ENCODE measurements around the gene ITGB5.

The ITGB5 gene

DNA sequence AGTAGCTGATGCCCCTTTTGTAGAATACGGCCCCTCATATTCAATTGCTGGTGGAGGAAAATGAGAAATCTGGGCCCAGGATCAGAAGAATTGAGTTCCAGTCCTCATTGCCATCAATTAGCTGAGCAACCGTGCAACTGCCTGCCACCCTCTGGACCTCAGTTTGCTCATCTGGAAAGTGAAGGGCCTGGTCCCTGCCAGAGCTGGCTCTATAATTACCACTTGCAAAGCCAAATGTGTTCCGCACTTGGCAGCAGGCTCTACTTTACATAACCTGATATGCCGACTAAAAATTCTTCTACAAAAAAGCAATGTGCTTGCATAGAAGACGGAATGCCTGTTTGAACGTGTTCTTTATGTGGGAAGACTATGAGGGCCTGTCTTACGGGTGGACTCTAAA is 8.6 kb upstream of the ITGB5 start:
- DNase-seq = no peak

DNA sequence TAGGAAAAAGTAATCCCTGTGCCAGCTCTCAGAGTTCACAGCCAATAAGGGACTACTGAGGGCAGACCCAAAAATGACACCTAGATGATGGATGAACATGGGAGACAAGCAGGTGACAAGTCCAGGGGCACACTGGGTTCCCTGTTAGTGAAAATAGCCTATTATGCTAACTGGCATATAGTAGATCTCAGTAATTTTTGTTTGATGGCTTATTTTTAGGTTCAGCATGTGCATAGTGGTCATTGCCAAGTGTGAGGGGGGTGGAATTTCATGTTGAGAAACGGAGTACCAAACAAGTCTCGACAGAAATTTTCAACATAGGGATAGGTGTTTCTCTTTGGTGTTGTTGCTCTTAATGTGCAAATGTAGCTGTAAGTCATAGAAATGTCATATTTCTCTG is 6.4 kb upstream of the ITGB5 start:
- no peak for DNase-seq

- DNase-seq = no peak
Observed at GRCh38 chr3:124890573-124891190, 3.5 kb upstream of the ITGB5 start.

DNA sequence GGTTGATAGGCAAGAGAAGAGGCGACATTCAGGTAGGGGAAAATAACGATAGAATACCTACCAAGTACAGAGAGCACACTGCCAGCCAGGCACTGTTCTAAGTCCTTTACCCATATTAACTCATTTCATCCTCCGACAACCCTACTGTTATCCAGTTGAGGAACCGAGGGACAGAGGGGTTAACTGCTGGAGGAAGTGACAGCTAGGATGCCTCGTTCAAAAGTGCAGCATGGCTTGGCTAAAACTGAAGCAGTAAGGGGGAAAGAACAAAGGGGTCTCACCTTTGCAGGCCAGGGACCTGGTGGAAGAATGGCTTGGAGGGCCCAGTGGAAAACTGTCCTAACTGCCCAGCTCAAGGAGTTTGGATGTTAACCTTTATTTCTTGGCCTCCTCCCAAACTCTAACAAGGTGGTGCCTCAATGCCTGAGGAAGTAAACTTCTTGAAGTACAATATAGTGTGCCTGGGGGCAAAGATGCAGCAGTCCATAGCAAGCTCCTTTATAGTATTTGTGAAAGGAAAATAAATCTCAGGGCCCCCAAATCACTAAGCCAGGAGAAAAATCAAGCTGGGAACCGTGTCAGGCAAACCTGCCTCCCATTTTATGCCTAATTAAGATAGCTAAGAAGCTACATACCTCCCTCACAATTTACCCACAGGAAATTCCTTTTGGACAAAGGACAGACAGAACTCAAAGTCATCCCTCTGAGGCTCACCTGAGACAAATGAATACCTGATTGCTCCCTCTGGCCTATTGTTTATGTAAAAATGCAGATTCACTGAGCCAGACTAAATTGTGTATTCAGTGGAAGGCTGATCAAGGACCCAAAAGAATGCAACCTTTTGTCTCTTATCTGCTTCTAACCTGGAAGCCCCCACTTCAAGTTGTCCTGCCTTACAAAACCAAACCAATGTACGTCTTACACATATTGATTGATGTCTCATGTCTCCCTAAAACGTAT is 1.6 kb upstream of the ITGB5 start:
- no peak for DNase-seq

DNA sequence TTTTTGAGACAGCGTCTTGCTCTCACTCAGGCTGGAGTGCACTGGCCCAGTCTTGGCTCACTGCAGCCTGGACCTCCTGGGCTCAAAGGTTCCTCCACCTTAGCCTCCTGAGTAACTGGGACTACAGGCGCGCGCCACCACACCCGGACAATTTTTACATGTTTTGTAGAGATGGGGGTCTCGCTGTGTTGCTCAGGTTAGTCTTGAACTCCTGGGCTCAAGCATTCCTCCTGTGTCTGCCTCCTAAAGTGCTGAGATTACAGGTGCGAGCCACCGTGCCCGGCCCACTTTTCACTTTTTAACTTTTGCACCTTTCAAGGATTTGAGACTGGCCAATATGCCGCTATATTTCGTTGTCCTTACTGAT is 750 bp upstream of the ITGB5 start:
- no peak for DNase-seq

GRCh38 chr3:124886168-124887056 is 753 bp downstream of the ITGB5 start:
- DNase-seq = no peak

- DNase-seq = no peak
Observed at GRCh38 chr3:124885466-124886167, 1.5 kb downstream of the ITGB5 start.

- no peak for DNase-seq
Observed at GRCh38 chr3:124884474-124885101, 2.6 kb downstream of the ITGB5 start.

- DNase-seq = no peak
Observed at GRCh38 chr3:124883766-124884473, 3.2 kb downstream of the ITGB5 start.

DNA sequence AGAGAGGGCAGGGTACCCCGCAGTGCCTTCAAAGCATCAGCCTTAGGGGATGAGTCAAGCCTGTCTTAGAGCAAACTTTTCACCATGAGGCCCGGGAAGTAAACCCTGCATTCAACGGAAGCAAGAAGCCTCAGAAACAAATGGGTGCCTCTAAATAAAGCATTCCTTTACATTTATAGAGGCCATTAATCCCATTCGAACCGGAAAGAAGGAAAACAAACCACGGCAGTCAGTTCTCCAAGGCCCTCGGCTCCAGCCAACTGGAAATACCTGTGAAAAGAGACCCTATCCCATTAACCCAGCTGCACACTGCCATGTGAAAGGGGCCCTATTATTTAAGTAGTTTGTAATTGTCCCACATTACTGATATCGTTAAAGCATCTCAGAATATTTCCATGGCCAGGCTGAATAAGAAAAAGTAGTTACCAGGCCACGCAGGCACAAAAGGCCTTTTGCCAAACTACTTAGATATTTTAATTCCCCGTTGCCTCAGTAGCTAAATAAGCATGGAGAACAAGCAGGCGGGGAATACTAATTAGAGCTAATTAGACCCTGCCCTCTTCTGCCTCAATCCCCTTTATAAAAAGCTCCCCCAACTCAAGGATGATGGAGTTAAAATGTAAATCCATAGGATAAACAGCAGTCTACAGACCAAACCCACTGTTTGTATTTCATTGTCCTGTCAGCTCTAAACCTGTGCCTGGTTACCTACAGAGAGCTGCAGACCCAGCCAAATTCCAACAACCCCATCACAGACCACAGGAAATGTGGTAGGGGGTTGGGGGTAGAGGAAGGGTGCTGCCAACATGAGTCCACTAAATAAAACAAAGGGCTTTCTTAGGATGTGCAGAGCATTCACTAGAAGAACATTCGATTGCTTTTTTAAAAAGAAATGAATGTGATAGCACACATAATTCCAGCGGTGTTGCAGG is 4.1 kb downstream of the ITGB5 start:
- no peak for DNase-seq

GRCh38 chr3:124881976-124882697 is 5.0 kb downstream of the ITGB5 start:
- no peak for DNase-seq

- DNase-seq = no peak
Observed at GRCh38 chr3:124879337-124879680, 7.9 kb downstream of the ITGB5 start.

DNA sequence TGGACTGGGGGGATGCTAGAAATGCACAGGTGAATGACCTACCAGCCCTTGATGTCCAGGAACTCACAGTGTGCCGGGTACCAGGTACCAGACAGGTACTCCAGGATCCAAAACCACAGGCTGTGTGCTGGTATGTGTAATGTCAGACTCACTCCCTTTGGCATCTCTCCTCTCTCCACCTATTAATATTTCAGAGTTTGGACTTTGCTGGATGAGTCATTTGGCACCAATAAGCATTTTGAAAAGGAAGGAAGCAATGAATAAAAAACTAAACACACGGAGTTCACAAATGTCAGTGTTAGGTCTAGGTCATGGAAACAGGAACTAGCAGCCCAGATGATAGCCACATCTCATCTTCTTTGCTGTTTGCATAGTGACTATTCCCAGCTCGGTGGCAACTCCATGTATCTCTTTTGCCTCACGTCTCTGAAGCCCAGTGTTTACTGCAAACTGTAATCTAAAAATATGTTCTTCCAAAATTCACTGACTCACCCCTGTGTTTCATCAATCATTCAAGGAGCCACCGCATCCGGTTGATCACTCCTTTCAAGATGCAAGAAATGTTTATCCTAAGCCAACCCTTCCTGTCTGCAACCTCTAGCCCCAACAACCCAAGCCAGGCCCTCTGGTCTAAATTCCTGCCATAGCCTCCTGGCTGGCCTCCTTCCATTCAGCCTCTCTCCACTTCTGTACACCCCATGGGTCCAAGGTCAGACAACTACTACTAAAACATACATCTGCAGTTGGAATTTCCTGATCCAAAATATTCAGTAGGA is 8.4 kb downstream of the ITGB5 start:
- peak; percentile 3 for DNase-seq

- no peak for DNase-seq
Observed at GRCh38 chr3:124877674-124878073, 9.5 kb downstream of the ITGB5 start.

DNA sequence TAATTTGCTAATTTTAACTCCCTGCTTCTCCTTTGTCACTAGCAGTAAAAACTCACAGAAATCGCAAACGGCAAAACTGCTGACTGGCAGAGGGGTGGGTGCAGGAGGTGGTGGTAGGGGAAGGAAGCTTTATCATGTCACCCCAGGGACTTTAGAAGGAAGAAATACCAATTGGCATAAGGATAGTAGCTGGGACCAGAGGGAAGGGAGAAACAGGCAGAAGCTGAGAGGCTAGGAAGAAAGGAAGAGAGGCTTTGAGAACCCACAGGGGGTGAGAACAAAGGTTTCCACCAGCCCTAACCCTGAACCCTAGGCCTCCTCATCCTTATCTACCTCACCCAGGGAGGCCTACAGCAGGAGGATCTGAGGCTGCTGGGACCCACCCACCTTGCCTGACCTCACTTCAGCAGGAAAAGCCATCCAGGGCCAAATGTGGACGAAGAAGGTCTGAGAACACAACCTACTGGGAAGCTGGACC is 10.7 kb downstream of the ITGB5 start:
- DNase-seq = no peak

GRCh38 chr3:124873226-124873625 is 13.9 kb downstream of the ITGB5 start:
- DNase-seq = no peak

- no peak for DNase-seq
Observed at GRCh38 chr3:124867511-124867910, 19.7 kb downstream of the ITGB5 start.

- no peak for DNase-seq
Observed at GRCh38 chr3:124862006-124862405, 25.2 kb downstream of the ITGB5 start.

- DNase-seq = no peak
Observed at GRCh38 chr3:124861041-124861440, 26.1 kb downstream of the ITGB5 start.
